ENCODE measurements around the gene SLC35G3.

DNA sequence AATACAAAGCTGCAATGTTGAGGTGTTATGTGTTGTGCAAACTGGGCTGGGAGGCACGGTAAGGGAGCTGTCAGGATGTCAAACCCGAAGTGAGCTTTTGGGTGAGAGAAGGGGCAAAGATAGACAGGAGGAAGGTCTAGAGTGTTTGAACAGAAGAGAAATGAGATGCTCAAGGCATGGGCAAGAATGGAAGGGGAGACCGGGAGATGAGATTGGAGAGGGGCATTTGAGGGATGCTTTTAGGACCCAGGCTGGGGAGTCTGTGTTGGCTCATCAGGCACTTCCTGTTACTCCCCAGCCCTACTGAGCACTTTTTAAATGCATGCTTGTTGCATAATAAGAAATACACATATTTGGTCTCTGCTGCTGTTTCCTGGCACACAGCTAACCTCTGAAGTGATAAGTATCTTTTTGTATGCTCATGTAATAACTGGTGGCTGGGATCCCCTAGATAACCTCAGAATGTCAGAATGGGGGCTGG is 32.9 kb downstream of the SLC35G3 start:
- no peak for TF ChIP-seq POLR2A (IDR thresholded peaks at IDR 0.05)
- TF ChIP-seq, protein P1, sequence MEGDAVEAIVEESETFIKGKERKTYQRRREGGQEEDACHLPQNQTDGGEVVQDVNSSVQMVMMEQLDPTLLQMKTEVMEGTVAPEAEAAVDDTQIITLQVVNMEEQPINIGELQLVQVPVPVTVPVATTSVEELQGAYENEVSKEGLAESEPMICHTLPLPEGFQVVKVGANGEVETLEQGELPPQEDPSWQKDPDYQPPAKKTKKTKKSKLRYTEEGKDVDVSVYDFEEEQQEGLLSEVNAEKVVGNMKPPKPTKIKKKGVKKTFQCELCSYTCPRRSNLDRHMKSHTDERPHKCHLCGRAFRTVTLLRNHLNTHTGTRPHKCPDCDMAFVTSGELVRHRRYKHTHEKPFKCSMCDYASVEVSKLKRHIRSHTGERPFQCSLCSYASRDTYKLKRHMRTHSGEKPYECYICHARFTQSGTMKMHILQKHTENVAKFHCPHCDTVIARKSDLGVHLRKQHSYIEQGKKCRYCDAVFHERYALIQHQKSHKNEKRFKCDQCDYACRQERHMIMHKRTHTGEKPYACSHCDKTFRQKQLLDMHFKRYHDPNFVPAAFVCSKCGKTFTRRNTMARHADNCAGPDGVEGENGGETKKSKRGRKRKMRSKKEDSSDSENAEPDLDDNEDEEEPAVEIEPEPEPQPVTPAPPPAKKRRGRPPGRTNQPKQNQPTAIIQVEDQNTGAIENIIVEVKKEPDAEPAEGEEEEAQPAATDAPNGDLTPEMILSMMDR (IDR thresholded peaks at IDR 0.05) = no peak

Measured in lower leg skin (tissue), 3 donors.